ENCODE measurements around the gene ADAMTSL3. TPM values are rescaled to one million over a fixed set of nuclear protein-coding genes. Genes with fewer than 3 reads are reported as not detected.

The ADAMTSL3 gene
- total and polyA plus RNA-seq, 4 donors = 3.5 to 19.0 (median 8.0) TPM

DNA sequence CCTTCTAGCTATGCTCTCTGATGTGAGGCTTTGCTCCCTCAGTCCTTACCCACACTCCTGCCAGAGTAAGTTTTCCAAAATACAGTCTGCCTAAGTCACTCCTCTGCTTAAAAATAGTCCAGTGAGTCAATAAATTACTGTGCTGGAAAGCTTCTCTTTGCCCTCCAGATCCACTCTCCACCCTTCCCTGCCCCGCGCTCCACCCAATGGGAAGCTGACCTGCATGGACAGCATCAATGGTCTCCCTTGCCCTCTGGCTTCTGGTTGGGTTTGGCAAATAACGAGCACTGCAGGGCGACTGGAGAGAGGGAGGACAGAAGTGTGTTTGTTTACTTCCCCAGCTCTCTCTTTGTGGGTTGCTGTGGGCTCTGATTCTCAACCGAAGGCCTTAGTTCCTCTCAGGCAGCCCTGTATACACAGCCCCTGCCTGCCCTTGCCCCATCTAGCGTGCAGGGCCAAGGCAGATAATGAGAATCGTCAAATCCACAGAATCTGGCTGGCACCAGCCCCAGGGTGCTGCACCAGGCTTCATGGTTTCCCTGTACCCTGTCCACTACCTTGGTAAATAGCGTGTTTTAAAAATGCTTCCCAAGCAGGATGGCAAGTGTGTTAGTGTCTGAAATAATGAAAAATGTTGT lies 110.4 kb downstream of the ADAMTSL3 start:
- Histone ChIP-seq H3K9me3 (ENCODE audit: control insufficient read depth in 4 of 4, low read length in 3 of 4) (no peaks in the 10 kb centered on the region), H3K36me3 (ENCODE audit: control insufficient read depth in 4 of 4, insufficient read depth in 3 of 4, low read depth in 1 of 4, low read length in 3 of 4) (no peaks in the 10 kb centered on the region), H3K4me3 (ENCODE audit: low read depth in 1 of 3, low read length in 3 of 3) (no peak overlapping the region), H3K27ac (ENCODE audit: low read depth in 1 of 2, low read length in 2 of 2) (no peak overlapping the region), H3K27me3 (ENCODE audit: control insufficient read depth in 4 of 4, insufficient read depth in 4 of 4, low read length in 3 of 4) (no peaks in the 10 kb centered on the region), H3K4me1 (ENCODE audit: control insufficient read depth in 4 of 4, insufficient read depth in 4 of 4, low read length in 3 of 4) (peaks cover 0 to 3% (median 0%) of the 10 kb centered on the region in 4 donors), H3K9ac (ENCODE audit: low read depth in 1 of 2, low read length in 2 of 2) (no peak overlapping the region)
- TF ChIP-seq GABPA (IDR thresholded peaks at IDR 0.05 in 1 of 2, conservative IDR thresholded peaks at IDR 0.05 in 1 of 2) (no peak), YY1 (IDR thresholded peaks at IDR 0.05) (no peak), JUND (IDR thresholded peaks at IDR 0.05) (no peak), FOXA2 (IDR thresholded peaks at IDR 0.05) (no peak), NR2F2 (IDR thresholded peaks at IDR 0.05) (no peak), RXRA (IDR thresholded peaks at IDR 0.05) (no peak), SP1 (IDR thresholded peaks at IDR 0.05) (no peak), HNF4A (conservative IDR thresholded peaks at IDR 0.05) (no peak), HNF4G (IDR thresholded peaks at IDR 0.05) (no peak), EGR1 (IDR thresholded peaks at IDR 0.05; ENCODE audit: low read depth in 2 of 2) (no peak), RAD21 (IDR thresholded peaks at IDR 0.05) (no peak), FOXA1 (IDR thresholded peaks at IDR 0.05) (no peak), TAF1 (conservative IDR thresholded peaks at IDR 0.05) (no peak)
- TF ChIP-seq, protein P1, sequence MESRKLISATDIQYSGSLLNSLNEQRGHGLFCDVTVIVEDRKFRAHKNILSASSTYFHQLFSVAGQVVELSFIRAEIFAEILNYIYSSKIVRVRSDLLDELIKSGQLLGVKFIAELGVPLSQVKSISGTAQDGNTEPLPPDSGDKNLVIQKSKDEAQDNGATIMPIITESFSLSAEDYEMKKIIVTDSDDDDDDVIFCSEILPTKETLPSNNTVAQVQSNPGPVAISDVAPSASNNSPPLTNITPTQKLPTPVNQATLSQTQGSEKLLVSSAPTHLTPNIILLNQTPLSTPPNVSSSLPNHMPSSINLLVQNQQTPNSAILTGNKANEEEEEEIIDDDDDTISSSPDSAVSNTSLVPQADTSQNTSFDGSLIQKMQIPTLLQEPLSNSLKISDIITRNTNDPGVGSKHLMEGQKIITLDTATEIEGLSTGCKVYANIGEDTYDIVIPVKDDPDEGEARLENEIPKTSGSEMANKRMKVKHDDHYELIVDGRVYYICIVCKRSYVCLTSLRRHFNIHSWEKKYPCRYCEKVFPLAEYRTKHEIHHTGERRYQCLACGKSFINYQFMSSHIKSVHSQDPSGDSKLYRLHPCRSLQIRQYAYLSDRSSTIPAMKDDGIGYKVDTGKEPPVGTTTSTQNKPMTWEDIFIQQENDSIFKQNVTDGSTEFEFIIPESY (IDR thresholded peaks at IDR 0.05) = no peak
- TF ChIP-seq, protein P2, sequence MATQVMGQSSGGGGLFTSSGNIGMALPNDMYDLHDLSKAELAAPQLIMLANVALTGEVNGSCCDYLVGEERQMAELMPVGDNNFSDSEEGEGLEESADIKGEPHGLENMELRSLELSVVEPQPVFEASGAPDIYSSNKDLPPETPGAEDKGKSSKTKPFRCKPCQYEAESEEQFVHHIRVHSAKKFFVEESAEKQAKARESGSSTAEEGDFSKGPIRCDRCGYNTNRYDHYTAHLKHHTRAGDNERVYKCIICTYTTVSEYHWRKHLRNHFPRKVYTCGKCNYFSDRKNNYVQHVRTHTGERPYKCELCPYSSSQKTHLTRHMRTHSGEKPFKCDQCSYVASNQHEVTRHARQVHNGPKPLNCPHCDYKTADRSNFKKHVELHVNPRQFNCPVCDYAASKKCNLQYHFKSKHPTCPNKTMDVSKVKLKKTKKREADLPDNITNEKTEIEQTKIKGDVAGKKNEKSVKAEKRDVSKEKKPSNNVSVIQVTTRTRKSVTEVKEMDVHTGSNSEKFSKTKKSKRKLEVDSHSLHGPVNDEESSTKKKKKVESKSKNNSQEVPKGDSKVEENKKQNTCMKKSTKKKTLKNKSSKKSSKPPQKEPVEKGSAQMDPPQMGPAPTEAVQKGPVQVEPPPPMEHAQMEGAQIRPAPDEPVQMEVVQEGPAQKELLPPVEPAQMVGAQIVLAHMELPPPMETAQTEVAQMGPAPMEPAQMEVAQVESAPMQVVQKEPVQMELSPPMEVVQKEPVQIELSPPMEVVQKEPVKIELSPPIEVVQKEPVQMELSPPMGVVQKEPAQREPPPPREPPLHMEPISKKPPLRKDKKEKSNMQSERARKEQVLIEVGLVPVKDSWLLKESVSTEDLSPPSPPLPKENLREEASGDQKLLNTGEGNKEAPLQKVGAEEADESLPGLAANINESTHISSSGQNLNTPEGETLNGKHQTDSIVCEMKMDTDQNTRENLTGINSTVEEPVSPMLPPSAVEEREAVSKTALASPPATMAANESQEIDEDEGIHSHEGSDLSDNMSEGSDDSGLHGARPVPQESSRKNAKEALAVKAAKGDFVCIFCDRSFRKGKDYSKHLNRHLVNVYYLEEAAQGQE (IDR thresholded peaks at IDR 0.05) = no peak
- TF ChIP-seq, protein P3, sequence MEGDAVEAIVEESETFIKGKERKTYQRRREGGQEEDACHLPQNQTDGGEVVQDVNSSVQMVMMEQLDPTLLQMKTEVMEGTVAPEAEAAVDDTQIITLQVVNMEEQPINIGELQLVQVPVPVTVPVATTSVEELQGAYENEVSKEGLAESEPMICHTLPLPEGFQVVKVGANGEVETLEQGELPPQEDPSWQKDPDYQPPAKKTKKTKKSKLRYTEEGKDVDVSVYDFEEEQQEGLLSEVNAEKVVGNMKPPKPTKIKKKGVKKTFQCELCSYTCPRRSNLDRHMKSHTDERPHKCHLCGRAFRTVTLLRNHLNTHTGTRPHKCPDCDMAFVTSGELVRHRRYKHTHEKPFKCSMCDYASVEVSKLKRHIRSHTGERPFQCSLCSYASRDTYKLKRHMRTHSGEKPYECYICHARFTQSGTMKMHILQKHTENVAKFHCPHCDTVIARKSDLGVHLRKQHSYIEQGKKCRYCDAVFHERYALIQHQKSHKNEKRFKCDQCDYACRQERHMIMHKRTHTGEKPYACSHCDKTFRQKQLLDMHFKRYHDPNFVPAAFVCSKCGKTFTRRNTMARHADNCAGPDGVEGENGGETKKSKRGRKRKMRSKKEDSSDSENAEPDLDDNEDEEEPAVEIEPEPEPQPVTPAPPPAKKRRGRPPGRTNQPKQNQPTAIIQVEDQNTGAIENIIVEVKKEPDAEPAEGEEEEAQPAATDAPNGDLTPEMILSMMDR (IDR thresholded peaks at IDR 0.05; ENCODE audit: low read depth, low read length, missing input control) = no peak
- TF ChIP-seq, protein P4, sequence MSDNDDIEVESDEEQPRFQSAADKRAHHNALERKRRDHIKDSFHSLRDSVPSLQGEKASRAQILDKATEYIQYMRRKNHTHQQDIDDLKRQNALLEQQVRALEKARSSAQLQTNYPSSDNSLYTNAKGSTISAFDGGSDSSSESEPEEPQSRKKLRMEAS (IDR thresholded peaks at IDR 0.05) = no peak
- TF ChIP-seq, protein P5, sequence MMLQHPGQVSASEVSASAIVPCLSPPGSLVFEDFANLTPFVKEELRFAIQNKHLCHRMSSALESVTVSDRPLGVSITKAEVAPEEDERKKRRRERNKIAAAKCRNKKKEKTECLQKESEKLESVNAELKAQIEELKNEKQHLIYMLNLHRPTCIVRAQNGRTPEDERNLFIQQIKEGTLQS (IDR thresholded peaks at IDR 0.05) = no peak
- DNase-seq (ENCODE audit: low spot score) = no peak
- WGBS = 65% methylated on average over 8 of the region's 8 CpGs
